Astrocyte of the spinal cord (primary cell): Measurements from ENCODE around the gene TLE1.
"Not testable (repeated sequence)": the region's sequence is repeated elsewhere in the genome, so short reads cannot be mapped to it uniquely, and the experiment has no call there.

Experiments used
- DNase-seq: peaks from one replicate; pipeline ENCODE4 v3.0.0; 2011; ENCODE audit warnings: low read depth, low spot score
- H3K4me3 ChIP-seq: 2 replicates; pipeline ENCODE4 v1.5.1; 2011; ENCODE audit warnings: low read depth, mild to moderate bottlenecking, low read length, moderate library complexity
- CTCF ChIP-seq: IDR thresholded peaks from 2 replicates; pipeline ENCODE4 v1.5.1; 2012; ENCODE audit warnings: low read depth, mild to moderate bottlenecking, low read length, inconsistent platforms
- in situ Hi-C: cut with HindIII; loops from 2 replicates; pipeline ENCODE4 v1.10.0; 2017; ENCODE audit warnings: low sequenced_read_pairs

TLE1 gene

GRCh38 chr9:81598123-81598497 lies 91.2 kb downstream of the TLE1 start:
- no peak for TF ChIP-seq CTCF
- no peak for DNase-seq
- H3K4me3 ChIP-seq, result no peak overlapping the region
- in situ Hi-C loops, result no loop called here

GRCh38 chr9:81597419-81598122 lies 91.8 kb downstream of the TLE1 start:
- DNase-seq, result no peak
- no peak overlapping the region for H3K4me3 ChIP-seq
- in situ Hi-C loops, result no loop called here
- TF ChIP-seq CTCF, result no peak

- no peak for DNase-seq
- in situ Hi-C loops, result no loop called here
- no peak for TF ChIP-seq CTCF
- H3K4me3 ChIP-seq, result no peak overlapping the region
Measured at GRCh38 chr9:81596679-81597418, 92.5 kb downstream of the TLE1 start.

GRCh38 chr9:81595887-81596543 lies 93.3 kb downstream of the TLE1 start:
- peak; percentile 59 for DNase-seq
- TF ChIP-seq CTCF, result no peak
- in situ Hi-C loops, result no loop called here
- H3K4me3 ChIP-seq, result no peak overlapping the region

GRCh38 chr9:81595293-81595692 lies 94.1 kb downstream of the TLE1 start:
- in situ Hi-C loops, H3K4me3 ChIP-seq: not testable (repeated sequence)
- DNase-seq, result peak; percentile 66

- DNase-seq, result no peak
- H3K4me3 ChIP-seq, result no peak overlapping the region
- TF ChIP-seq CTCF, result no peak
- in situ Hi-C loops, result no loop called here
Measured at GRCh38 chr9:81594415-81594814, 94.9 kb downstream of the TLE1 start.

- no peak overlapping the region for H3K4me3 ChIP-seq
- no peak for DNase-seq
- in situ Hi-C loops, result no loop called here
- TF ChIP-seq CTCF, result no peak
Measured at GRCh38 chr9:81592887-81593266, 96.5 kb downstream of the TLE1 start.
